SK-N-SH treated with all-trans-retinoic acid at 6 μM for 48 hours (cell line): ENCODE measurements around the gene GCGR.

ENCODE experiments used
- ESRRG ChIP-seq: fragments of 250-450 bp; sonication (Bioruptor Pico); IDR thresholded peaks from 2 replicates; pipeline ENCODE4 v1.6.1; 2021; ENCODE audit warnings: mild to moderate bottlenecking
- OSR1 ChIP-seq: fragments of 250-450 bp; sonication (Bioruptor Pico); IDR thresholded peaks from 2 replicates; pipeline ENCODE4 v1.8.0; 2022; ENCODE audit warnings: moderate library complexity, mild to moderate bottlenecking, inconsistent platforms
- PATZ1 ChIP-seq: fragments of 250-450 bp; sonication (Bioruptor Pico); IDR thresholded peaks from 2 replicates; pipeline ENCODE4 v1.8.0; 2020; ENCODE audit warnings: mild to moderate bottlenecking, moderate library complexity, borderline replicate concordance
- PPARA ChIP-seq: fragments of 250-450 bp; sonication (Bioruptor Pico); IDR thresholded peaks from 2 replicates; pipeline ENCODE4 v1.5.0; 2020; ENCODE audit warnings: mild to moderate bottlenecking, borderline replicate concordance
- TCF4 ChIP-seq: fragments of 250-450 bp; sonication (Bioruptor Pico); IDR thresholded peaks from 2 replicates; pipeline ENCODE4 v1.8.0; 2021; ENCODE audit warnings: mild to moderate bottlenecking, moderate library complexity, borderline replicate concordance
- ZNF8 ChIP-seq: fragments of 450-650 bp; formaldehyde crosslinking; IDR thresholded peaks from 2 replicates; pipeline ENCODE4 v1.5.0; 2020; ENCODE audit warnings: mild to moderate bottlenecking, moderate library complexity

- TF ChIP-seq TCF4 (CRISPR knock-in tag) (no peak), OSR1 (no peak), PATZ1 (CRISPR knock-in tag) (no peak), ZNF8 (CRISPR knock-in tag) (no peak), ESRRG (CRISPR knock-in tag) (no peak), PPARA (CRISPR knock-in tag) (no peak)
Observed at GRCh38 chr17:81844327-81844851, 40.4 kb downstream of the GCGR start.
